Measurements from ENCODE around the gene MAS1.
"Not testable (repeated sequence)": the region's sequence is repeated elsewhere in the genome, so short reads cannot be mapped to it uniquely, and the experiment has no call there.

MAS1 gene

GRCh38 chr6:159919011-159919511 is 28.3 kb downstream of the MAS1 start:
- DNase-seq: no peak

GRCh38 chr6:159919800-159920199 is 29.0 kb downstream of the MAS1 start:
- DNase-seq: no peak

GRCh38 chr6:159924150-159924549 is 33.4 kb downstream of the MAS1 start:
- DNase-seq: not testable (repeated sequence)

GRCh38 chr6:159926542-159927203 is 35.9 kb downstream of the MAS1 start:
- DNase-seq: no peak

GRCh38 chr6:159929819-159930218 is 39.0 kb downstream of the MAS1 start:
- no peak for DNase-seq

GRCh38 chr6:159931112-159931511 is 40.3 kb downstream of the MAS1 start:
- no peak for DNase-seq

DNA sequence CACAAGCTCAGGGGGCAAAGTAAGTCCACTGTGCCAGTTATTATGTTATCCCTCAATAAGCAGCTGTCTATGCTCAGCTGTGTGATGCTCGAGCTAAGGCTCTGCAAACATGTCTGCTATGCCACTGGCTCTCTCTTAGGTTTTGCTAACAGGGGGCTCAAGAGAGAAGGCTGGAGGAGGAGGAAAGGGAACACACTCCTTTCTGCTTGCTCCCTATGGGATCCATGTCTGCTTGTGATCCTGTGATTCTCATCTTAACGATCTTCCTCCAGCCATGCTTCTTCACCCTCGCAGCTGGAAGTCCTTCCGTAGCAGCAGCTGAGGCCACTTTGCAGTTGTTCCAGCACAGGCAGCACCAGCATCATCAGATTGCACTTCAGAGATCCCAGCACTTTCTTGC is 41.1 kb downstream of the MAS1 start:
- DNase-seq: no peak

DNA sequence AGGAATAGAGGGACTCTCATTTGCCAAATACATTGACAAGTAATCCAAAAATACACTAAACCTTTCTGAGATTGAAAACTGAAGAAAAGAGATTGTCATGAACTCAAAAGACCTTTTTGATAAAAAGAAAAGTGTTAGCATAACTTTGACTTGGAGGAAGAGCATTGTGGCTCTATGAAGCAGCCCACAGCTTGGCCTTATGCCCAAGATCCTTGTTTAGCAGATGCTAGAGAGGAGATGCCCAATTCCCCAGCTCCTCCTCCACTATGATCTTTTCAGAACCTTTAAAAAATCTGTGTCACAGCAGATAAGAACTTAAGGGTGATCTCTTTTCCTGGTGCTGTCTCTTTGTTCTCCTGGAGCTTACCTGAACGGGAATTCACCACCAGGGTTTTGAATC is 42.3 kb downstream of the MAS1 start:
- DNase-seq: no peak

GRCh38 chr6:159934181-159934580 is 43.4 kb downstream of the MAS1 start:
- no peak for DNase-seq

DNA sequence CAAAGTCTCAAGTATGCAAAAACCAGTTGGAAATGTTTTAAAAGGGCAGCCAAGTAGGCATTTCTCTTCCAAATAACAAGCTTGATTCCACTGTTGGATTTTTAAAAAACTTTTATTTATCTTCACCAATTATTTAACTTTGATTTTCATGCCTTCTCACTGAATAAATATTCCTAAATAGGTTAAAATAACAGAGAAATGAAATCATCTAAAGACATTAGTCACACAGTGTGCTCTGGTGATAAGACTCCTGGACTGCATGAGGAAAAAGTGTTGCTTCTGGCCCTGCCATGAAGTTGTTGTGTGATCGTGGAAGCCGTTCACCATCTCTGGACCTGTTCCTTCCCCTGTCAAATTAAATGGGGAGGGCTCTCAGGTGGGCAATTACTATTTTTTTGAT is 44.3 kb downstream of the MAS1 start:
- no peak for DNase-seq

GRCh38 chr6:159935633-159936032 is 44.8 kb downstream of the MAS1 start:
- no peak for DNase-seq

- no peak for DNase-seq
These were observed 48.8 kb downstream of the MAS1 start for GRCh38 chr6:159939591-159940016.
